GM20000 (cell line): ENCODE measurements around the gene SULT1C3.

Experiments
- DNase-seq: peaks from one replicate; pipeline ENCODE4 v3.0.0; 2012; ENCODE audit warnings: low spot score
- CTCF ChIP-seq: IDR thresholded peaks from 2 replicates; pipeline ENCODE4 v1.5.1; 2012; ENCODE audit warnings: mild to moderate bottlenecking, control low read depth; ENCODE audit errors: extremely low read depth, missing control alignments

SULT1C3 gene

GRCh38 chr2:108215794-108216211 is 24.0 kb upstream of the SULT1C3 start:
- peak; percentile 4 for TF ChIP-seq CTCF

GRCh38 chr2:108217211-108217610 is 22.6 kb upstream of the SULT1C3 start:
- no peak for DNase-seq
- TF ChIP-seq CTCF = no peak

More at GRCh38 chr2:108215794-108216211, 24.0 kb upstream of the SULT1C3 start:
- DNase-seq = peak; percentile 19

- no peak for DNase-seq
- no peak for TF ChIP-seq CTCF
Measured at GRCh38 chr2:108219688-108220087, 20.1 kb upstream of the SULT1C3 start.

- no peak for DNase-seq
- no peak for TF ChIP-seq CTCF
Measured at GRCh38 chr2:108220191-108220590, 19.6 kb upstream of the SULT1C3 start.

- no peak for TF ChIP-seq CTCF
- DNase-seq = no peak
Measured at GRCh38 chr2:108220942-108221541, 18.7 kb upstream of the SULT1C3 start.

- DNase-seq = no peak
- TF ChIP-seq CTCF = no peak
Measured at GRCh38 chr2:108222261-108222660, 17.5 kb upstream of the SULT1C3 start.

GRCh38 chr2:108223573-108223972 is 16.2 kb upstream of the SULT1C3 start:
- DNase-seq = no peak
- TF ChIP-seq CTCF = no peak
